ENCODE measurements around the gene CAMP. TPM values are rescaled to one million over a fixed set of nuclear protein-coding genes. Genes with fewer than 3 reads are reported as not detected.

Gene CAMP
- polyA plus RNA-seq, 1 of the 3 experiments (the other 2 are of a cell fraction) = not detected

DNA sequence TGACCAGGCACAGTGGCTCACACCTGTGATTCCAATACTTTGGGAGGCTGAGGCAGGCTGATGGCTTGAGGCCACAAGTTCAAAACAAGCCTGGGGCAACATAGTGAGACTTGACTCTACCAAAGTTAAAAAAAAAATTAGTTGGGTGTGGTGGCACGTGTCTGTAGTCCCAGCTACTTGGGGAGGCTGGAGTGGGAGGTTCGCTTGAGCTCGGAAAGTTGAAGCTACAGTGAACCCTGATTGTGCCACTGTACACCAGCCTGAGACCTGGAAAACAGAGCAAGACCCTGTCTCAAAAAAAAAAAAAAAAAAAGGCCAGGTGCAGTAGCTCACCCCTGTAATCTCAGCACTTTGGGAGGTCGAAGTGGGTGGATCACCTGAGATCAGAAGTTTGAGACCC is 38.2 kb upstream of the CAMP start:
- H2AFZ ChIP-seq (ENCODE audit: low read depth) = no peak overlapping the region
- CTCF ChIA-PET = interaction anchor here (0.7 kb wide), 1 partner anchor 9 kb away, joined by 3 read pairs; no protein-coding TSS in a partner anchor
- H3K79me2 ChIP-seq (ENCODE audit: insufficient read depth) = peaks cover 44% of the 10 kb centered on the region
- no peak overlapping the region for H3K4me3 ChIP-seq (ENCODE audit: low read depth in 2 of 2, low read length in 1 of 2)
- DNase-seq = no peak
- H3K9ac ChIP-seq = no peak overlapping the region
- H3F3A ChIP-seq (replicated peaks; ENCODE audit: insufficient read depth) = no peaks in the 10 kb centered on the region
- 91% methylated on average over 4 of the region's 4 CpGs for WGBS (ENCODE audit: low lambda C conversion rate)
- H3K9me2 ChIP-seq = no peaks in the 10 kb centered on the region
- peaks cover 0 to 12% of the 10 kb centered on the region in 2 experiments; a peak in 1 of 4 replicates for H3K4me1 ChIP-seq (ENCODE audit: control insufficient read depth in 1 of 2, insufficient read depth in 2 of 2, low read depth in 1 of 2, low read length in 1 of 2)
- H4K20me1 ChIP-seq (ENCODE audit: insufficient read depth) = no peaks in the 10 kb centered on the region
- no peak for TF ChIP-seq FOXJ3 (CRISPR knock-in tag; IDR thresholded peaks at IDR 0.05)
- no peak for TF ChIP-seq POLR2AphosphoS5 (IDR thresholded peaks at IDR 0.05; ENCODE audit: low read depth, low read length)
- no peak for TF ChIP-seq SIN3A (IDR thresholded peaks at IDR 0.05; ENCODE audit: borderline replicate concordance, low read depth, low read length)
- TF ChIP-seq, protein P1, sequence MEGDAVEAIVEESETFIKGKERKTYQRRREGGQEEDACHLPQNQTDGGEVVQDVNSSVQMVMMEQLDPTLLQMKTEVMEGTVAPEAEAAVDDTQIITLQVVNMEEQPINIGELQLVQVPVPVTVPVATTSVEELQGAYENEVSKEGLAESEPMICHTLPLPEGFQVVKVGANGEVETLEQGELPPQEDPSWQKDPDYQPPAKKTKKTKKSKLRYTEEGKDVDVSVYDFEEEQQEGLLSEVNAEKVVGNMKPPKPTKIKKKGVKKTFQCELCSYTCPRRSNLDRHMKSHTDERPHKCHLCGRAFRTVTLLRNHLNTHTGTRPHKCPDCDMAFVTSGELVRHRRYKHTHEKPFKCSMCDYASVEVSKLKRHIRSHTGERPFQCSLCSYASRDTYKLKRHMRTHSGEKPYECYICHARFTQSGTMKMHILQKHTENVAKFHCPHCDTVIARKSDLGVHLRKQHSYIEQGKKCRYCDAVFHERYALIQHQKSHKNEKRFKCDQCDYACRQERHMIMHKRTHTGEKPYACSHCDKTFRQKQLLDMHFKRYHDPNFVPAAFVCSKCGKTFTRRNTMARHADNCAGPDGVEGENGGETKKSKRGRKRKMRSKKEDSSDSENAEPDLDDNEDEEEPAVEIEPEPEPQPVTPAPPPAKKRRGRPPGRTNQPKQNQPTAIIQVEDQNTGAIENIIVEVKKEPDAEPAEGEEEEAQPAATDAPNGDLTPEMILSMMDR (IDR thresholded peaks at IDR 0.05) = no peak
- no peak for TF ChIP-seq EP300 (IDR thresholded peaks at IDR 0.05; ENCODE audit: borderline replicate concordance in 1 of 2, low read depth in 1 of 2, low read length in 1 of 2)
- no peak for TF ChIP-seq ELF1 (IDR thresholded peaks at IDR 0.05)
- no peaks in the 10 kb centered on the region for H3K9me3 ChIP-seq
- POLR2A ChIA-PET = no interaction called here
- H3K36me3 ChIP-seq (replicated peaks in 1 of 2; ENCODE audit: control insufficient read depth in 1 of 2, insufficient read depth in 2 of 2, low read length in 1 of 2) = peaks cover 44 to 48% of the 10 kb centered on the region in 2 experiments
- no peak overlapping the region for H3K27ac ChIP-seq (ENCODE audit: low read depth in 2 of 2, low read length in 1 of 2)
- H3K4me2 ChIP-seq = no peak overlapping the region
- H3K27me3 ChIP-seq (ENCODE audit: insufficient read depth) = no peaks in the 10 kb centered on the region

DNA sequence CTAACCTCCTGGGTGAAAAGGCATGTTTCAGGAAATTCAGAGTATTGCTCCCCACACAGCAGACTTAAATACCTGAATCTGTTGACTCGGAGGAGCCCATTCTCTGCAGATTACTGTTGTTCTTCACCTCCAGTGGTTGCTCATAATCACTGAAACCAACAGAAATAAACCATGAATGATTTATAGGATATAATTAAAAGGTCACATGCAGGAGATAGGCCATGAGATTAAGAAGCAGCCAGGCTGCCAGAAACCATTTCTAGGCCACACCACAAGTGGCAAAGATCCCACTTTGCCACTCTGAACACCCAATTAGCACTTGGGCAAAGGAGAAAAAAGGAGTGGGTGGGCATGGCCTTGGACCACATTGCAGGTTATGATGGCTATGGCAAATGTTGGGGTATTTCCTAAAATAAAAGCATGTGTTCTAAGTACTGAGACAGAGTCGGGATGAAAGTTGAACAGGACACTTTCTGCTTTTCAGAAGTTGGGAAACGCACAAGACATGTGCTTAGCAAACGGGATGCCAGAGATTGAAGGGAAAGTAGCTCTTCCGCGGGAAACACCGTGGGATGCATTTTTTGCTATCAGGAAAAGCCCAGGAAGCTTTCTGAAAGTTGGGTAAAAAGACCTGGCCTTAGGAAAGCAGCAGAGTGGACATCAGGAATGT is 36.5 kb upstream of the CAMP start:
- peak overlapping the region; percentile 95 for H3K4me2 ChIP-seq
- H2AFZ ChIP-seq (ENCODE audit: low read depth) = peak overlapping the region; percentile 81
- peaks cover 28 to 37% of the 10 kb centered on the region in 2 experiments for H3K36me3 ChIP-seq (replicated peaks in 1 of 2; ENCODE audit: control insufficient read depth in 1 of 2, insufficient read depth in 2 of 2, low read length in 1 of 2)
- no peaks in the 10 kb centered on the region for H4K20me1 ChIP-seq (ENCODE audit: insufficient read depth)
- 15% methylated on average over 7 of the region's 7 CpGs for WGBS (ENCODE audit: low lambda C conversion rate)
- peaks cover 31% of the 10 kb centered on the region for H3K79me2 ChIP-seq (ENCODE audit: insufficient read depth)
- H3K27me3 ChIP-seq (ENCODE audit: insufficient read depth) = no peaks in the 10 kb centered on the region
- ChIA-PET POLR2A (no interaction called here), CTCF (interaction anchor here (0.6 to 3.1 kb wide), 6 partner anchors 12 to 349 kb away, joined by 3 to 18 read pairs (median 4); no protein-coding TSS in a partner anchor)
- peaks cover 0 to 12% of the 10 kb centered on the region in 2 experiments; a peak in 1 of 4 replicates for H3K4me1 ChIP-seq (ENCODE audit: control insufficient read depth in 1 of 2, insufficient read depth in 2 of 2, low read depth in 1 of 2, low read length in 1 of 2)
- no peak for DNase-seq
- H3K9me3 ChIP-seq = no peaks in the 10 kb centered on the region
- TF ChIP-seq, protein P2, sequence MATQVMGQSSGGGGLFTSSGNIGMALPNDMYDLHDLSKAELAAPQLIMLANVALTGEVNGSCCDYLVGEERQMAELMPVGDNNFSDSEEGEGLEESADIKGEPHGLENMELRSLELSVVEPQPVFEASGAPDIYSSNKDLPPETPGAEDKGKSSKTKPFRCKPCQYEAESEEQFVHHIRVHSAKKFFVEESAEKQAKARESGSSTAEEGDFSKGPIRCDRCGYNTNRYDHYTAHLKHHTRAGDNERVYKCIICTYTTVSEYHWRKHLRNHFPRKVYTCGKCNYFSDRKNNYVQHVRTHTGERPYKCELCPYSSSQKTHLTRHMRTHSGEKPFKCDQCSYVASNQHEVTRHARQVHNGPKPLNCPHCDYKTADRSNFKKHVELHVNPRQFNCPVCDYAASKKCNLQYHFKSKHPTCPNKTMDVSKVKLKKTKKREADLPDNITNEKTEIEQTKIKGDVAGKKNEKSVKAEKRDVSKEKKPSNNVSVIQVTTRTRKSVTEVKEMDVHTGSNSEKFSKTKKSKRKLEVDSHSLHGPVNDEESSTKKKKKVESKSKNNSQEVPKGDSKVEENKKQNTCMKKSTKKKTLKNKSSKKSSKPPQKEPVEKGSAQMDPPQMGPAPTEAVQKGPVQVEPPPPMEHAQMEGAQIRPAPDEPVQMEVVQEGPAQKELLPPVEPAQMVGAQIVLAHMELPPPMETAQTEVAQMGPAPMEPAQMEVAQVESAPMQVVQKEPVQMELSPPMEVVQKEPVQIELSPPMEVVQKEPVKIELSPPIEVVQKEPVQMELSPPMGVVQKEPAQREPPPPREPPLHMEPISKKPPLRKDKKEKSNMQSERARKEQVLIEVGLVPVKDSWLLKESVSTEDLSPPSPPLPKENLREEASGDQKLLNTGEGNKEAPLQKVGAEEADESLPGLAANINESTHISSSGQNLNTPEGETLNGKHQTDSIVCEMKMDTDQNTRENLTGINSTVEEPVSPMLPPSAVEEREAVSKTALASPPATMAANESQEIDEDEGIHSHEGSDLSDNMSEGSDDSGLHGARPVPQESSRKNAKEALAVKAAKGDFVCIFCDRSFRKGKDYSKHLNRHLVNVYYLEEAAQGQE (IDR thresholded peaks at IDR 0.05; ENCODE audit: low read depth, low read length) = no peak
- TF ChIP-seq ELF1 (IDR thresholded peaks at IDR 0.05) = no peak
- TF ChIP-seq, protein P3, sequence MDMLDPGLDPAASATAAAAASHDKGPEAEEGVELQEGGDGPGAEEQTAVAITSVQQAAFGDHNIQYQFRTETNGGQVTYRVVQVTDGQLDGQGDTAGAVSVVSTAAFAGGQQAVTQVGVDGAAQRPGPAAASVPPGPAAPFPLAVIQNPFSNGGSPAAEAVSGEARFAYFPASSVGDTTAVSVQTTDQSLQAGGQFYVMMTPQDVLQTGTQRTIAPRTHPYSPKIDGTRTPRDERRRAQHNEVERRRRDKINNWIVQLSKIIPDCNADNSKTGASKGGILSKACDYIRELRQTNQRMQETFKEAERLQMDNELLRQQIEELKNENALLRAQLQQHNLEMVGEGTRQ (IDR thresholded peaks at IDR 0.05; ENCODE audit: borderline replicate concordance, low read depth, low read length) = no peak
- TF ChIP-seq RFX5 (IDR thresholded peaks at IDR 0.05; ENCODE audit: low read length) = no peak
- TF ChIP-seq EZH2phosphoT487 (IDR thresholded peaks at IDR 0.05; ENCODE audit: borderline replicate concordance, low read depth) = no peak
- no peak for TF ChIP-seq MEF2A (IDR thresholded peaks at IDR 0.05; ENCODE audit: borderline replicate concordance, low read depth)
- TF ChIP-seq GABPA (IDR thresholded peaks at IDR 0.05; ENCODE audit: low read depth) = no peak
- no peak for TF ChIP-seq FOXM1 (IDR thresholded peaks at IDR 0.05; ENCODE audit: low read depth)
- TF ChIP-seq FOSL2 (IDR thresholded peaks at IDR 0.05; ENCODE audit: borderline replicate concordance, low read depth) = no peak
- H3K4me3 ChIP-seq (ENCODE audit: low read depth in 2 of 2, low read length in 1 of 2) = peak overlapping the region; percentile 75 to 91
- no peaks in the 10 kb centered on the region for H3F3A ChIP-seq (replicated peaks; ENCODE audit: insufficient read depth)
- H3K27ac ChIP-seq (ENCODE audit: low read depth in 2 of 2, low read length in 1 of 2) = peak overlapping the region; percentile 48 to 63; a peak in 3 of 4 replicates
- peak overlapping the region; percentile 86 for H3K9ac ChIP-seq
- H3K9me2 ChIP-seq = no peaks in the 10 kb centered on the region

Data from SK-N-SH (cell line).